HG03439 (cell line): ENCODE measurements around the gene GRXCR2.
"Not testable (repeated sequence)": the region's sequence is repeated elsewhere in the genome, so short reads cannot be mapped to it uniquely, and the experiment has no call there.

Experiments used
- ATAC-seq: cut with Tn5 transposase; IDR thresholded peaks from one replicate; pipeline ENCODE4 v1.9.1; 2021; ENCODE audit warnings: mild to moderate bottlenecking, moderate library complexity; ENCODE audit not compliant: unreplicated experiment

Gene GRXCR2

GRCh38 chr5:145836241-145836640 is 36.6 kb downstream of the GRXCR2 start:
- not testable (repeated sequence) for ATAC-seq

- ATAC-seq: no peak
Observed at GRCh38 chr5:145835848-145836239, 37.0 kb downstream of the GRXCR2 start.

- peak; percentile 92 for ATAC-seq
Observed at GRCh38 chr5:145834917-145835847, 37.6 kb downstream of the GRXCR2 start, which contains the start of gene PRELID2. TSS of gene PRELID2 (minus strand) at chr5:145835342. CDS start at chr5:145835251, 91 bp downstream.

GRCh38 chr5:145834554-145834916 is 38.3 kb downstream of the GRXCR2 start:
- no peak for ATAC-seq

GRCh38 chr5:145833631-145834200 is 39.1 kb downstream of the GRXCR2 start:
- ATAC-seq: no peak

GRCh38 chr5:145830594-145830993 is 42.2 kb downstream of the GRXCR2 start:
- ATAC-seq: no peak

GRCh38 chr5:145829708-145830361 is 43.0 kb downstream of the GRXCR2 start:
- ATAC-seq: no peak

GRCh38 chr5:145826895-145827674 is 45.7 kb downstream of the GRXCR2 start:
- no peak for ATAC-seq

- ATAC-seq: no peak
Observed at GRCh38 chr5:145825751-145826180, 47.0 kb downstream of the GRXCR2 start.

GRCh38 chr5:145824040-145824439 is 48.8 kb downstream of the GRXCR2 start:
- no peak for ATAC-seq

GRCh38 chr5:145818604-145819003 is 54.2 kb downstream of the GRXCR2 start:
- no peak for ATAC-seq

GRCh38 chr5:145812877-145813276 is 59.9 kb downstream of the GRXCR2 start:
- ATAC-seq: no peak

- ATAC-seq: no peak
Observed at GRCh38 chr5:145811834-145812625, 60.8 kb downstream of the GRXCR2 start.
